ENCODE data around the gene CCDC159. TPM values are rescaled to one million over a fixed set of nuclear protein-coding genes. Genes with fewer than 3 reads are reported as not detected.

Gene CCDC159
- total and polyA plus RNA-seq, 2 of the 13 experiments (the other 11 are each of a cell fraction or from before 2014, with no cell fraction given): 1.7 to 6.3 TPM

- TF ChIP-seq HNF1A (IDR thresholded peaks at IDR 0.05; ENCODE audit: low read depth) (no peak), HNF1A (CRISPR knock-in tag; IDR thresholded peaks at IDR 0.05; ENCODE audit: borderline replicate concordance) (peak; percentile 50; the same call in 1 of the 2 replicates), MYPOP (CRISPR knock-in tag; IDR thresholded peaks at IDR 0.05) (peak; percentile 72), PPARG (CRISPR knock-in tag; conservative IDR thresholded peaks at IDR 0.05) (peak; percentile 75), GABPA (IDR thresholded peaks at IDR 0.05; ENCODE audit: low read depth, low read length) (no peak), GABPA (CRISPR knock-in tag; IDR thresholded peaks at IDR 0.05; ENCODE audit: low read depth) (peak; percentile 35; the same call in 1 of the 2 replicates), ZNF501 (CRISPR knock-in tag; IDR thresholded peaks at IDR 0.05) (peak; percentile 93), KAT8 (CRISPR knock-in tag; IDR thresholded peaks at IDR 0.05) (peak; percentile 80), SP5 (CRISPR knock-in tag; IDR thresholded peaks at IDR 0.05; ENCODE audit: borderline replicate concordance, low read depth) (peak; percentile 72; the same call in 1 of the 2 replicates), ATF7 (IDR thresholded peaks at IDR 0.05) (no peak), ATF7 (CRISPR knock-in tag; IDR thresholded peaks at IDR 0.05) (peak; percentile 61; the same call in 1 of the 2 replicates), CBX2 (IDR thresholded peaks at IDR 0.05; ENCODE audit: low read depth, low read length) (no peak), CBX2 (CRISPR knock-in tag; IDR thresholded peaks at IDR 0.05; ENCODE audit: low read depth) (no peak), ZNF879 (CRISPR knock-in tag; IDR thresholded peaks at IDR 0.05) (no peak), THRA (CRISPR knock-in tag; IDR thresholded peaks at IDR 0.05; ENCODE audit: borderline replicate concordance) (peak; percentile 63), ZNF558 (CRISPR knock-in tag; IDR thresholded peaks at IDR 0.05; ENCODE audit: borderline replicate concordance) (no peak), FOXA1 (IDR thresholded peaks at IDR 0.05) (no peak), FOXA1 (CRISPR knock-in tag; IDR thresholded peaks at IDR 0.05) (0 out of 2 replicates have a peak, but pooled peaks have one; percentile 6), PATZ1 (CRISPR knock-in tag; IDR thresholded peaks at IDR 0.05) (no peak; the same call in 1 of the 2 replicates), JARID2 (CRISPR knock-in tag; IDR thresholded peaks at IDR 0.05; ENCODE audit: insufficient replicate concordance) (peak; percentile 42), ZNF607 (CRISPR knock-in tag; IDR thresholded peaks at IDR 0.05; ENCODE audit: borderline replicate concordance) (0 out of 2 replicates have a peak, but pooled peaks have one; percentile 81), TP53 (CRISPR knock-in tag; conservative IDR thresholded peaks at IDR 0.05) (0 out of 2 replicates have a peak, but pooled peaks have one; percentile 30)
Measured at GRCh38 chr19:11380653-11381537, 34.6 kb downstream of the CCDC159 start (continued).
